Mesendoderm (in vitro differentiated cells): ENCODE results near the gene GDPD1.

Experiments used
- DNase-seq: peaks from one replicate; pipeline ENCODE4 v3.0.0; 2013
- H2AK5ac ChIP-seq: 2 replicates; pipeline ENCODE4 v1.6.1; 2013; ENCODE audit warnings: low read length, inconsistent platforms
- H2BK120ac ChIP-seq: 2 replicates; pipeline ENCODE4 v1.6.1; 2013; ENCODE audit warnings: low read depth, mild to moderate bottlenecking, low read length, moderate library complexity, mixed read lengths
- H2BK15ac ChIP-seq: replicated peaks from 2 replicates; pipeline ENCODE4 v1.6.1; 2013; ENCODE audit warnings: low read depth, mild to moderate bottlenecking, moderate library complexity
- H2BK5ac ChIP-seq: 2 replicates; pipeline ENCODE4 v1.6.1; 2013; ENCODE audit warnings: low read length, inconsistent platforms
- H3K18ac ChIP-seq: 2 replicates; pipeline ENCODE4 v1.6.1; 2013; ENCODE audit warnings: mild to moderate bottlenecking, low read length, mixed read lengths
- H3K23ac ChIP-seq: one replicate; pipeline ENCODE4 v1.6.1; 2013; ENCODE audit warnings: low read length
- H3K27ac ChIP-seq: 2 replicates; pipeline ENCODE4 v1.5.1; 2013; ENCODE audit warnings: low read depth, mild to moderate bottlenecking, inconsistent platforms, low read length, moderate library complexity
- H3K27me3 ChIP-seq: 2 replicates; pipeline ENCODE4 v1.6.1; 2013; ENCODE audit warnings: low read length, control low read depth, mild to moderate bottlenecking, inconsistent platforms; ENCODE audit not compliant: insufficient read depth, poor library complexity
- H3K36me3 ChIP-seq: 2 replicates; pipeline ENCODE4 v1.6.1; 2013; ENCODE audit warnings: low read length, inconsistent platforms; ENCODE audit not compliant: control insufficient read depth, insufficient read depth
- H3K4ac ChIP-seq: one replicate; pipeline ENCODE4 v1.6.1; 2013; ENCODE audit warnings: low read depth, mild to moderate bottlenecking, low read length, moderate library complexity
- H3K4me1 ChIP-seq: 2 replicates; pipeline ENCODE4 v1.6.1; 2013; ENCODE audit warnings: low read depth, low read length, inconsistent platforms; ENCODE audit not compliant: control insufficient read depth
- H3K4me2 ChIP-seq: 2 replicates; pipeline ENCODE4 v1.6.1; 2013; ENCODE audit warnings: low read length
- H3K4me3 ChIP-seq: 2 replicates; pipeline ENCODE4 v1.5.1; 2013; ENCODE audit warnings: mild to moderate bottlenecking, low read length
- H3K56ac ChIP-seq: one replicate; pipeline ENCODE4 v1.6.1; 2013; ENCODE audit warnings: low read length
- H3K79me1 ChIP-seq: 2 replicates; pipeline ENCODE4 v1.6.1; 2013; ENCODE audit warnings: low read length, inconsistent platforms
- H3K79me2 ChIP-seq: 2 replicates; pipeline ENCODE4 v1.6.1; 2013; ENCODE audit warnings: mild to moderate bottlenecking, low read length; ENCODE audit not compliant: control insufficient read depth, insufficient read depth
- H3K9ac ChIP-seq: 2 replicates; pipeline ENCODE4 v1.6.1; 2013; ENCODE audit warnings: low read length, inconsistent platforms
- H4K5ac ChIP-seq: one replicate; pipeline ENCODE4 v1.6.1; 2013; ENCODE audit warnings: low read length
- H4K8ac ChIP-seq: one replicate; pipeline ENCODE4 v1.6.1; 2013; ENCODE audit warnings: low read depth, mild to moderate bottlenecking, control low read depth, low read length, moderate library complexity
- WGBS: extraction: QIAGEN DNeasy Blood & Tissue Kit; methylation state at CpG from one replicate; pipeline ENCODE4 v1.1.7; 2013; ENCODE audit warnings: low lambda C conversion rate, missing lambda C conversion rate; ENCODE audit not compliant: insufficient coverage; ENCODE audit errors: extremely low coverage; 5-methylcytosine and 5-hydroxymethylcytosine counted together

The GDPD1 gene

DNA sequence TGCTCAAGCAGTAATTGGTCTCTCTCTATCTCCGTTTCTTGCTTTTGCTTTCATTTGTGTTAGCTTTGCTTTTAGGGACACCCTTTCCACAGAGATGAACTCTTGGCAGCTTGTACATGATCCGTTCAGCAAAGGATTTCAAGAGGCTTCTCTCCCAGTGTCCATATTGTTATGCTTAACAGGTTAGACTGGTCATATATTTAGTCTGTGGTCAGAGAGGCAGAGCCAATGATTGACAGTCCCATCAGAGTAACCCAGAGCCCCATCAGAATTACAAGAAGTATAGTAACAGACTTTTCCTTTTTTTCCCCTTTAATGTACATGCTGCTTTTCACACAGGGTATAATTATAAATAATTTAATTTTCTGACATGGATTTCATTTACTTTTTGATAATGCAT lies 34.4 kb downstream of the GDPD1 start:
- H3K4ac ChIP-seq: no peak overlapping the region
- no peak overlapping the region for H3K18ac ChIP-seq
- no peaks in the 10 kb centered on the region for H3K4me1 ChIP-seq
- H3K79me2 ChIP-seq: no peaks in the 10 kb centered on the region
- no peak overlapping the region for H4K8ac ChIP-seq
- no peak overlapping the region for H2BK15ac ChIP-seq
- no peak overlapping the region for H3K56ac ChIP-seq
- H3K9ac ChIP-seq: no peak overlapping the region
- no peak overlapping the region for H2AK5ac ChIP-seq
- H3K27me3 ChIP-seq: no peaks in the 10 kb centered on the region
- H3K23ac ChIP-seq: no peak overlapping the region
- no peak overlapping the region for H3K4me3 ChIP-seq
- no peak overlapping the region for H4K5ac ChIP-seq
- H3K27ac ChIP-seq: no peak overlapping the region
- no peaks in the 10 kb centered on the region for H3K36me3 ChIP-seq
- no peaks in the 10 kb centered on the region for H3K79me1 ChIP-seq
- H2BK5ac ChIP-seq: no peak overlapping the region
- no peak for DNase-seq
- WGBS: no CpG with 5 or more reads among the region's 2 CpGs
- H2BK120ac ChIP-seq: no peak overlapping the region
- no peak overlapping the region for H3K4me2 ChIP-seq

DNA sequence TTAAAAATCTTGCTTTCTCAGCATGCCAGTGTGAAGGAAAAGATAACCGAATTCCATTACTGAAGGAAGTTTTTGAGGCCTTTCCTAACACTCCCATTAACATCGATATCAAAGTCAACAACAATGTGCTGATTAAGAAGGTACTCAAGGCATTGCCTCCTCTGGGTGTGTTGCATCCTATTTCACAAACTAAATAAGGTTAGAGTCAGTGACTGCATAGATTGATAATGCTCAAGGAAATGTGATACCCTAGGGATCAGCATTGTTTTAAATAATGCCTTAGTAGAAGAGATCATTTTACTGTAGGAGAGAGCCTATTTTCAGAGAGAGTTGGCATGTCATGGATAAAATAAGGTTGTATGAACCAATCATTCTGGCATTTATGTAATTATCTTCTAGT lies 36.8 kb downstream of the GDPD1 start:
- H3K27ac ChIP-seq: no peak overlapping the region
- WGBS: no CpG with 5 or more reads among the region's 2 CpGs
- H3K9ac ChIP-seq: no peak overlapping the region
- H3K4me2 ChIP-seq: no peak overlapping the region
- no peak overlapping the region for H3K56ac ChIP-seq
- no peak overlapping the region for H3K4me3 ChIP-seq
- no peak overlapping the region for H2BK15ac ChIP-seq
- no peaks in the 10 kb centered on the region for H3K36me3 ChIP-seq
- H2BK120ac ChIP-seq: no peak overlapping the region
- H3K79me1 ChIP-seq: no peaks in the 10 kb centered on the region
- H4K8ac ChIP-seq: no peak overlapping the region
- no peak overlapping the region for H2BK5ac ChIP-seq
- no peaks in the 10 kb centered on the region for H3K27me3 ChIP-seq
- no peaks in the 10 kb centered on the region for H3K79me2 ChIP-seq
- H3K23ac ChIP-seq: no peak overlapping the region
- no peaks in the 10 kb centered on the region for H3K4me1 ChIP-seq
- DNase-seq: peak; percentile 77
- H4K5ac ChIP-seq: no peak overlapping the region
- H2AK5ac ChIP-seq: no peak overlapping the region
- no peak overlapping the region for H3K18ac ChIP-seq
- no peak overlapping the region for H3K4ac ChIP-seq

- no peaks in the 10 kb centered on the region for H3K4me1 ChIP-seq
- H2AK5ac ChIP-seq: no peak overlapping the region
- H3K27me3 ChIP-seq: no peaks in the 10 kb centered on the region
- H3K4me3 ChIP-seq: no peak overlapping the region
- no peak overlapping the region for H3K4ac ChIP-seq
- no peak overlapping the region for H3K4me2 ChIP-seq
- H2BK120ac ChIP-seq: no peak overlapping the region
- no peak overlapping the region for H3K9ac ChIP-seq
- no peak for DNase-seq
- H3K79me1 ChIP-seq: no peaks in the 10 kb centered on the region
- H2BK15ac ChIP-seq: no peak overlapping the region
- no CpG with 5 or more reads among the region's 2 CpGs for WGBS
- H4K8ac ChIP-seq: no peak overlapping the region
- no peak overlapping the region for H3K27ac ChIP-seq
- H2BK5ac ChIP-seq: no peak overlapping the region
- no peak overlapping the region for H4K5ac ChIP-seq
- H3K36me3 ChIP-seq: no peaks in the 10 kb centered on the region
- no peak overlapping the region for H3K18ac ChIP-seq
- no peak overlapping the region for H3K23ac ChIP-seq
- no peaks in the 10 kb centered on the region for H3K79me2 ChIP-seq
- no peak overlapping the region for H3K56ac ChIP-seq
Measured at GRCh38 chr17:59260722-59261121, 40.4 kb downstream of the GDPD1 start.

DNA sequence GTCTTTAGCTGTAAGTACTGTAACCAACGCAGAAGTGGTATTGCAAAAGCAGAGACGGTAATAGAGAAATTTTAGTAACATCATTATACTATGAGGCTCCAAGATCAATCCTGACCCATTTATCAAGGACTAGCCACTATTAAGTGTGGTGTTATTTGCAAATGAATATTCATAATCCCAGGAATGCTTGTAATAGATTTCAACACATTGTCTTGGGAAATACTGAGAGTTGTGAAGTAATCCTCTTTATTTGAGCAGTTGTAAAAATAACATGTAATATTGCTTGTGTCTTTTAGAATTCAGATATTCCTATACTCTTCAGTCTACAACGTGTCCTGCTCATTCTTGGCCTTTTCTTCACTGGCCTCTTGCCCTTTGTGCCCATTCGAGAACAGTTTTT lies 46.4 kb downstream of the GDPD1 start:
- Histone ChIP-seq H3K23ac (no peak overlapping the region), H3K9ac (no peak overlapping the region), H3K56ac (no peak overlapping the region), H2BK15ac (no peak overlapping the region), H4K5ac (no peak overlapping the region), H3K36me3 (no peaks in the 10 kb centered on the region), H3K18ac (no peak overlapping the region), H3K79me2 (no peaks in the 10 kb centered on the region), H2BK5ac (no peak overlapping the region), H4K8ac (no peak overlapping the region), H3K4me3 (no peak overlapping the region), H3K4ac (no peak overlapping the region), H2BK120ac (no peak overlapping the region), H2AK5ac (no peak overlapping the region), H3K4me2 (no peak overlapping the region), H3K27me3 (no peaks in the 10 kb centered on the region), H3K27ac (no peak overlapping the region), H3K4me1 (no peaks in the 10 kb centered on the region), H3K79me1 (no peaks in the 10 kb centered on the region)
- WGBS: no CpG with 5 or more reads among the region's 4 CpGs
- DNase-seq: no peak

DNA sequence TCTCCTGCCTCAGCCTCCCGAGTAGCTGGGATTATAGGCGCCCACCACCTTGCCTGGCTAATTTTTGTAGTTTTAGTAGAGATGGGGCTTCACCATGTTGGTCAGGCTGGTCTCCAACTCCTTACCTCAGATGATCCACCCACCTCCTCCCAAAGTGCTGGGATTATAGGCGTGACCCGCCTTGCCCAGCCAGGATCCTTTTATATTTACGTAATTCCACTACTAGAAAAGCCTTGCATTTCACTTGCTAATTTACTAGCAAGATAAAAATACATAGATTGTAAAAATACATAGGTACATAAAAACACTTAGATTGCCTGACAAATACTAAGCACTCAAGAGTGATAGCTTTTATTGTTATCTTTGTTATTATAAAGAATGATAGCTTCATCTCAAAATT lies 47.5 kb downstream of the GDPD1 start:
- H3K56ac ChIP-seq: no peak overlapping the region
- H3K79me2 ChIP-seq: no peaks in the 10 kb centered on the region
- no peak overlapping the region for H3K9ac ChIP-seq
- no peak overlapping the region for H3K18ac ChIP-seq
- no peak overlapping the region for H2BK15ac ChIP-seq
- no peak for DNase-seq
- H3K23ac ChIP-seq: no peak overlapping the region
- no peak overlapping the region for H3K4me2 ChIP-seq
- H3K4me3 ChIP-seq: no peak overlapping the region
- H3K79me1 ChIP-seq: no peaks in the 10 kb centered on the region
- H3K27ac ChIP-seq: no peak overlapping the region
- H2BK5ac ChIP-seq: no peak overlapping the region
- H3K27me3 ChIP-seq: no peaks in the 10 kb centered on the region
- no CpG with 5 or more reads among the region's 5 CpGs for WGBS
- no peak overlapping the region for H2AK5ac ChIP-seq
- H4K5ac ChIP-seq: no peak overlapping the region
- H2BK120ac ChIP-seq: no peak overlapping the region
- no peak overlapping the region for H4K8ac ChIP-seq
- no peak overlapping the region for H3K4ac ChIP-seq
- no peaks in the 10 kb centered on the region for H3K4me1 ChIP-seq
- H3K36me3 ChIP-seq: no peaks in the 10 kb centered on the region

- no peak overlapping the region for H2BK5ac ChIP-seq
Measured at GRCh38 chr17:59275618-59276017, 55.3 kb downstream of the GDPD1 start.

More at GRCh38 chr17:59275618-59276017, 55.3 kb downstream of the GDPD1 start:
- Histone ChIP-seq H3K4me1 (no peaks in the 10 kb centered on the region), H3K79me1 (no peaks in the 10 kb centered on the region), H3K4me3 (no peak overlapping the region), H3K4ac (no peak overlapping the region), H2BK15ac (no peak overlapping the region), H3K18ac (no peak overlapping the region), H3K4me2 (no peak overlapping the region), H3K79me2 (no peaks in the 10 kb centered on the region), H3K36me3 (no peaks in the 10 kb centered on the region), H4K8ac (no peak overlapping the region), H3K23ac (no peak overlapping the region), H3K27ac (no peak overlapping the region), H3K9ac (no peak overlapping the region), H3K56ac (no peak overlapping the region), H3K27me3 (no peaks in the 10 kb centered on the region), H2AK5ac (no peak overlapping the region), H4K5ac (no peak overlapping the region), H2BK120ac (no peak overlapping the region)
- DNase-seq: no peak
- WGBS: no CpG with 5 or more reads among the region's 1 CpG
